Measurements from ENCODE around the gene SERPINB6.
"Not testable (repeated sequence)": the region's sequence is repeated elsewhere in the genome, so short reads cannot be mapped to it uniquely, and the experiment has no call there.

SERPINB6 gene

GRCh38 chr6:2915150-2915549 is 56.2 kb downstream of the SERPINB6 start:
- no peak overlapping the region for H3K9ac ChIP-seq (ENCODE audit: insufficient read length)
- DNase-seq (ENCODE audit: low read depth, low spot score) = no peak
- no peak for TF ChIP-seq FOXP2 (optimal IDR thresholded peaks at IDR 0.05; ENCODE audit: control extremely low read depth, extremely low read length, insufficient read depth)
- TF ChIP-seq POLR2AphosphoS5 (IDR thresholded peaks at IDR 0.05; ENCODE audit: borderline replicate concordance, low read depth, low read length) = no peak
- TF ChIP-seq EZH2 (IDR thresholded peaks at IDR 0.05) = no peak
- no peak overlapping the region for H3K27ac ChIP-seq
- H3K36me3 ChIP-seq (ENCODE audit: insufficient read depth, low read length) = no peaks in the 10 kb centered on the region
- no peaks in the 10 kb centered on the region for H3K9me3 ChIP-seq (ENCODE audit: low read depth, low read length)
- no peak overlapping the region for H3K4me3 ChIP-seq

- no peak overlapping the region for H3K4me3 ChIP-seq
- no peaks in the 10 kb centered on the region for H3K9me3 ChIP-seq (ENCODE audit: low read depth, low read length)
- no peak overlapping the region for H3K9ac ChIP-seq (ENCODE audit: insufficient read length)
- H3K36me3 ChIP-seq (ENCODE audit: insufficient read depth, low read length) = no peaks in the 10 kb centered on the region
- TF ChIP-seq POLR2AphosphoS5 (IDR thresholded peaks at IDR 0.05; ENCODE audit: borderline replicate concordance, low read depth, low read length) (no peak), EZH2 (IDR thresholded peaks at IDR 0.05) (no peak), FOXP2 (optimal IDR thresholded peaks at IDR 0.05; ENCODE audit: control extremely low read depth, extremely low read length, insufficient read depth) (no peak)
- H3K27ac ChIP-seq = no peak overlapping the region
- no peak for DNase-seq (ENCODE audit: low read depth, low spot score)
Observed at GRCh38 chr6:2914318-2914660, 57.1 kb downstream of the SERPINB6 start.

GRCh38 chr6:2913621-2914317 is 57.6 kb downstream of the SERPINB6 start:
- H3K9ac ChIP-seq (ENCODE audit: insufficient read length) = no peak overlapping the region
- H3K4me3 ChIP-seq = no peak overlapping the region
- DNase-seq (ENCODE audit: low read depth, low spot score) = no peak
- H3K9me3 ChIP-seq (ENCODE audit: low read depth, low read length) = no peaks in the 10 kb centered on the region
- H3K27ac ChIP-seq = no peak overlapping the region
- no peak for TF ChIP-seq EZH2 (IDR thresholded peaks at IDR 0.05)
- no peak for TF ChIP-seq FOXP2 (optimal IDR thresholded peaks at IDR 0.05; ENCODE audit: control extremely low read depth, extremely low read length, insufficient read depth)
- no peak for TF ChIP-seq POLR2AphosphoS5 (IDR thresholded peaks at IDR 0.05; ENCODE audit: borderline replicate concordance, low read depth, low read length)
- no peaks in the 10 kb centered on the region for H3K36me3 ChIP-seq (ENCODE audit: insufficient read depth, low read length)

GRCh38 chr6:2911171-2911570 is 60.2 kb downstream of the SERPINB6 start:
- Histone ChIP-seq H3K4me3 (no peak overlapping the region), H3K9ac (ENCODE audit: insufficient read length) (no peak overlapping the region), H3K27ac (no peak overlapping the region), H3K9me3 (ENCODE audit: low read depth, low read length) (no peaks in the 10 kb centered on the region), H3K36me3 (ENCODE audit: insufficient read depth, low read length) (no peaks in the 10 kb centered on the region)
- no peak for DNase-seq (ENCODE audit: low read depth, low spot score)
- TF ChIP-seq EZH2 (IDR thresholded peaks at IDR 0.05) (no peak), POLR2AphosphoS5 (IDR thresholded peaks at IDR 0.05; ENCODE audit: borderline replicate concordance, low read depth, low read length) (no peak), FOXP2 (optimal IDR thresholded peaks at IDR 0.05; ENCODE audit: control extremely low read depth, extremely low read length, insufficient read depth) (no peak)

- no peak for TF ChIP-seq POLR2AphosphoS5 (IDR thresholded peaks at IDR 0.05; ENCODE audit: borderline replicate concordance, low read depth, low read length)
- TF ChIP-seq EZH2 (IDR thresholded peaks at IDR 0.05) = no peak
- TF ChIP-seq FOXP2 (optimal IDR thresholded peaks at IDR 0.05; ENCODE audit: control extremely low read depth, extremely low read length, insufficient read depth) = no peak
- no peak overlapping the region for H3K4me3 ChIP-seq
- H3K36me3 ChIP-seq (ENCODE audit: insufficient read depth, low read length) = no peaks in the 10 kb centered on the region
- no peak for DNase-seq (ENCODE audit: low read depth, low spot score)
- H3K9ac ChIP-seq (ENCODE audit: insufficient read length) = no peak overlapping the region
- H3K27ac ChIP-seq = no peak overlapping the region
- no peaks in the 10 kb centered on the region for H3K9me3 ChIP-seq (ENCODE audit: low read depth, low read length)
Observed at GRCh38 chr6:2909718-2910117, 61.6 kb downstream of the SERPINB6 start.

GRCh38 chr6:2909051-2909606 is 62.2 kb downstream of the SERPINB6 start:
- not testable (repeated sequence) for H3K27ac ChIP-seq; H3K9ac ChIP-seq (ENCODE audit: insufficient read length); H3K4me3 ChIP-seq; DNase-seq (ENCODE audit: low read depth, low spot score); H3K36me3 ChIP-seq (ENCODE audit: insufficient read depth, low read length); H3K9me3 ChIP-seq (ENCODE audit: low read depth, low read length)

GRCh38 chr6:2908516-2908915 is 62.9 kb downstream of the SERPINB6 start:
- not testable (repeated sequence) for H3K36me3 ChIP-seq (ENCODE audit: insufficient read depth, low read length); H3K27ac ChIP-seq; H3K9me3 ChIP-seq (ENCODE audit: low read depth, low read length); H3K9ac ChIP-seq (ENCODE audit: insufficient read length); DNase-seq (ENCODE audit: low read depth, low spot score); H3K4me3 ChIP-seq

- H3K4me3 ChIP-seq; DNase-seq (ENCODE audit: low read depth, low spot score); H3K27ac ChIP-seq; H3K9me3 ChIP-seq (ENCODE audit: low read depth, low read length); H3K36me3 ChIP-seq (ENCODE audit: insufficient read depth, low read length); H3K9ac ChIP-seq (ENCODE audit: insufficient read length): not testable (repeated sequence)
Observed at GRCh38 chr6:2903411-2904185, 67.8 kb downstream of the SERPINB6 start.

GRCh38 chr6:2901645-2902502 is 69.5 kb downstream of the SERPINB6 start:
- not testable (repeated sequence) for H3K9ac ChIP-seq (ENCODE audit: insufficient read length); H3K27ac ChIP-seq; H3K9me3 ChIP-seq (ENCODE audit: low read depth, low read length); H3K36me3 ChIP-seq (ENCODE audit: insufficient read depth, low read length); H3K4me3 ChIP-seq; DNase-seq (ENCODE audit: low read depth, low spot score)
